K562 (cell line): ENCODE measurements around the gene OR2S2. TPM values are rescaled to one million over a fixed set of nuclear protein-coding genes. Genes with fewer than 3 reads are reported as not detected.

ENCODE experiments used
- ATF1 ChIP-seq, 2 experiments: fragments of 450-650 bp in 1 of 2; IDR thresholded peaks; 2 replicates each; pipeline ENCODE4 v1.6.1; 2016; ENCODE audit warnings: missing compliant biosample characterization in 1 of 2, missing genetic modification characterization in 1 of 2
- ATF7 ChIP-seq: fragments of 450-650 bp; IDR thresholded peaks from 2 replicates; pipeline ENCODE4 v1.7.1; 2014; ENCODE audit warnings: mild to moderate bottlenecking, moderate library complexity
- EP300 ChIP-seq: IDR thresholded peaks from 2 replicates; pipeline ENCODE4 v1.6.1; 2012; ENCODE audit warnings: low read length, improper control_type of control experiment
- MAFK ChIP-seq: IDR thresholded peaks from 2 replicates; pipeline ENCODE4 v1.6.1; 2011; ENCODE audit warnings: low read length, improper control_type of control experiment
- MTF1 ChIP-seq: fragments of 250-450 bp; sonication (Bioruptor Pico); IDR thresholded peaks from 2 replicates; pipeline ENCODE4 v1.9.0; 2021; ENCODE audit warnings: moderate library complexity, mild to moderate bottlenecking, inconsistent platforms, borderline replicate concordance
- NCOA4 ChIP-seq: fragments of 450-650 bp; IDR thresholded peaks from 2 replicates; pipeline ENCODE4 v1.6.1; 2018; ENCODE audit warnings: mild to moderate bottlenecking; ENCODE audit not compliant: partially characterized antibody
- POLR2AphosphoS5 ChIP-seq: IDR thresholded peaks from 2 replicates; pipeline ENCODE4 v1.6.1; 2011; ENCODE audit warnings: mild to moderate bottlenecking, low read depth, low read length, moderate library complexity; ENCODE audit not compliant: control insufficient read depth, insufficient read depth
- POU5F1 ChIP-seq: fragments of 150-350 bp; IDR thresholded peaks from 2 replicates; pipeline ENCODE4 v1.6.1; 2014; ENCODE audit warnings: borderline replicate concordance, low read length, low read depth, mild to moderate bottlenecking; ENCODE audit not compliant: partially characterized antibody
- PYGO2 ChIP-seq: fragments of 450-650 bp; IDR thresholded peaks from 2 replicates; pipeline ENCODE4 v1.6.1; 2016; ENCODE audit warnings: mild to moderate bottlenecking, missing genetic modification characterization, moderate library complexity, missing compliant biosample characterization
- RAD51 ChIP-seq: fragments of 450-650 bp; IDR thresholded peaks from 2 replicates; pipeline ENCODE4 v1.7.1; 2016; ENCODE audit warnings: low read depth, mild to moderate bottlenecking, borderline replicate concordance
- RB1 ChIP-seq: fragments of 450-650 bp; IDR thresholded peaks from 2 replicates; pipeline ENCODE4 v1.6.1; 2017; ENCODE audit warnings: low read depth, mild to moderate bottlenecking
- RBFOX2 ChIP-seq: fragments of 200-400 bp; formaldehyde crosslinking; IDR thresholded peaks from 2 replicates; pipeline ENCODE4 v1.6.1; 2017; ENCODE audit warnings: low read depth, mild to moderate bottlenecking, low read length, moderate library complexity
- SMARCB1 ChIP-seq: IDR thresholded peaks from 2 replicates; pipeline ENCODE4 v1.6.1; 2011; ENCODE audit warnings: improper control_type of control experiment, low read depth; ENCODE audit not compliant: insufficient read length
- STAT5A ChIP-seq: IDR thresholded peaks from 2 replicates; pipeline ENCODE4 v1.6.1; 2012; ENCODE audit warnings: low read length, inconsistent platforms, borderline replicate concordance
- USF1 ChIP-seq: sonication (generic); formaldehyde crosslinking; IDR thresholded peaks from 2 replicates; pipeline ENCODE4 v1.9.0; 2022; ENCODE audit warnings: mild to moderate bottlenecking, missing genetic modification reagents
- ZBTB8A ChIP-seq: fragments of 450-650 bp; IDR thresholded peaks from 2 replicates; pipeline ENCODE4 v1.6.1; 2018; ENCODE audit warnings: mild to moderate bottlenecking, moderate library complexity; ENCODE audit not compliant: partially characterized antibody
- ZC3H11A ChIP-seq: IDR thresholded peaks from 2 replicates; pipeline ENCODE4 v1.6.1; 2012; ENCODE audit warnings: low read depth, low read length, improper control_type of control experiment
- ZNF134 ChIP-seq: fragments of 250-450 bp; sonication (Bioruptor Pico); conservative IDR thresholded peaks from 2 replicates; pipeline ENCODE4 v1.4.0; 2020
- ZNF175 ChIP-seq: fragments of 200-800 bp; sonication (Bioruptor generic); IDR thresholded peaks from 2 replicates; pipeline ENCODE4 v1.6.1; 2016; ENCODE audit warnings: low read depth, mild to moderate bottlenecking, missing genetic modification characterization, missing compliant biosample characterization
- ZNF217 ChIP-seq: sonication (generic); formaldehyde crosslinking; IDR thresholded peaks from 2 replicates; pipeline ENCODE4 v1.8.0; 2022; ENCODE audit warnings: mild to moderate bottlenecking, missing genetic modification reagents
- ZNF274 ChIP-seq: IDR thresholded peaks from 2 replicates; pipeline ENCODE4 v1.6.1; 2011; ENCODE audit warnings: low read depth, mild to moderate bottlenecking, low read length, moderate library complexity, borderline replicate concordance
- ZNF507 ChIP-seq: conservative IDR thresholded peaks from 2 replicates; pipeline ENCODE4 v1.6.1; 2017; ENCODE audit warnings: missing genetic modification characterization, missing compliant biosample characterization
- ZNF518B ChIP-seq: fragments of 250-450 bp; sonication (Bioruptor Pico); IDR thresholded peaks from 2 replicates; pipeline ENCODE4 v1.5.0; 2021; ENCODE audit warnings: mild to moderate bottlenecking, moderate library complexity
- ZNF707 ChIP-seq: fragments of 250-450 bp; sonication (Bioruptor Pico); conservative IDR thresholded peaks from 2 replicates; pipeline ENCODE4 v1.8.0; 2022; ENCODE audit warnings: inconsistent platforms, mild to moderate bottlenecking, moderate library complexity
- polyA plus RNA-seq, 8 experiments: library from polyadenylated mRNA; depleted of rRNA in 4 of 8; stranded (reverse) in 5 of 8; unstranded in 3 of 8; fragments of >200 nt; fragmentation: Nextera tagmentation in 2 of 8; fragmentation: Illumina TruSeq in 1 of 8; extraction: Ambion mirVana in 2 of 8; extraction: Trizol in 1 of 8; gene quantifications; 2 replicates each; pipeline versions ENCODE4 v1.2.1 to v1.2.3, GENCODE V29; 2011 to 2014; ENCODE audit warnings: inconsistent platforms in 1 of 8, missing spikeins in 1 of 8
- total RNA-seq, 7 experiments: library from RNA; depleted of rRNA in 6 of 7; stranded (reverse); fragments of >200 nt in 6 of 7; fragmentation: Illumina TruSeq in 2 of 7; extraction: Trizol in 2 of 7; gene quantifications; 2 replicates each; pipeline versions ENCODE4 v1.2.1 to v1.2.3, GENCODE V29; 2011 to 2021; ENCODE audit warnings: low replicate concordance in 1 of 7

OR2S2 gene
- total and polyA plus RNA-seq, 9 of the 15 experiments (the other 6 are each of a cell fraction or from before 2014, with no cell fraction given): not detected

- TF ChIP-seq NCOA4 (no peak), USF1 (CRISPR knock-in tag) (no peak), ZNF707 (CRISPR knock-in tag) (no peak), MAFK (no peak), RB1 (peak; percentile 38; the same call in 1 of the 2 replicates), ATF7 (0 out of 2 replicates have a peak, but pooled peaks have one; percentile 54), ZNF507 (tag) (no peak), ATF1 (CRISPR knock-in tag; IDR thresholded peaks at IDR 0.05) (no peak), ATF1 (tag; IDR thresholded peaks at IDR 0.05) (0 out of 2 replicates have a peak, but pooled peaks have one; percentile 45), RBFOX2 (peak; percentile 61), ZNF518B (CRISPR knock-in tag) (no peak), EP300 (peak; percentile 69), POU5F1 (no peak), ZC3H11A (no peak), ZBTB8A (no peak), ZNF217 (CRISPR knock-in tag) (no peak), STAT5A (0 out of 2 replicates have a peak, but pooled peaks have one; percentile 10), ZNF175 (CRISPR knock-in tag) (0 out of 2 replicates have a peak, but pooled peaks have one; percentile 35), RAD51 (no peak), ZNF134 (no peak), SMARCB1 (no peak), PYGO2 (no peak), ZNF274 (no peak), POLR2AphosphoS5 (peak; percentile 36; the same call in 1 of the 2 replicates), MTF1 (CRISPR knock-in tag) (no peak)
Measured at GRCh38 chr9:35914301-35914807, 43.6 kb downstream of the OR2S2 start (continued).
